Erythroblast (primary cell): ENCODE measurements around the gene COL6A1.

Source experiments
- GATA1 ChIP-seq: IDR thresholded peaks from 2 replicates; pipeline ENCODE4 v1.6.1; 2011; ENCODE audit warnings: low read depth, mild to moderate bottlenecking, control low read depth, low read length, moderate library complexity
- POLR2A ChIP-seq: IDR thresholded peaks from 2 replicates; pipeline ENCODE4 v1.6.1; 2011; ENCODE audit warnings: mild to moderate bottlenecking, low read length

- TF ChIP-seq POLR2A (no peak), GATA1 (no peak)
These were observed 8.0 kb upstream of the COL6A1 start for GRCh38 chr21:45973475-45974072.
